GM12864 (cell line): ENCODE results near the gene LGI2.
"Not testable (repeated sequence)": the region's sequence is repeated elsewhere in the genome, so short reads cannot be mapped to it uniquely, and the experiment has no call there.

Source experiments
- DNase-seq: peaks from one replicate; pipeline ENCODE4 v3.0.0-alpha.2; 2011; ENCODE audit warnings: low read depth
- H3K4me3 ChIP-seq: 2 replicates; pipeline ENCODE4 v1.5.1; 2011; ENCODE audit warnings: mild to moderate bottlenecking, low read depth, low read length, control low read depth
- CTCF ChIP-seq: IDR thresholded peaks from 2 replicates; pipeline ENCODE4 v1.5.1; 2011; ENCODE audit warnings: low read depth, mild to moderate bottlenecking, moderate library complexity, low read length, control low read depth, inconsistent platforms; ENCODE audit errors: missing control alignments

The LGI2 gene

GRCh38 chr4:25061602-25062001 lies 30.9 kb upstream of the LGI2 start:
- TF ChIP-seq CTCF = no peak

DNA sequence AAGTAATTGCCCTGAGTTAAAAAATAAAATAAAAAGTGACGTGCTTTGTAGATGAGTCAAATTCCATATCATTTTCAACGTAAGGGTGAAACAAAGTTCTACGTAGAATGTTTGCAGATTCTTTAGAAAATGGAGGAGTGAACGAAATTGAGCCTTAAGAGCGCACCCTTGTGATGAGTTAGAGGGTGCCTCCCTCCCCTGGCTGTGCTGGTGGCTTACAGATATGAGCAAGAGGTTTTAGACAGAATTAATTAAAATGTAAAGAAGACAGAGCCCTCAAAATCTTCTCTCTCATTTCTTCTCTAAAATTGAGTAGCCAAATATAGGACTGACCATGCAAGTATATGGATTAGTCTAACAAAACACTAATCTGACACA lies 30.2 kb upstream of the LGI2 start:
- TF ChIP-seq CTCF = no peak
- no peak overlapping the region for H3K4me3 ChIP-seq
- DNase-seq = no peak

More at GRCh38 chr4:25061602-25062001, 30.9 kb upstream of the LGI2 start:
- H3K4me3 ChIP-seq = no peak overlapping the region
- DNase-seq = no peak

DNA sequence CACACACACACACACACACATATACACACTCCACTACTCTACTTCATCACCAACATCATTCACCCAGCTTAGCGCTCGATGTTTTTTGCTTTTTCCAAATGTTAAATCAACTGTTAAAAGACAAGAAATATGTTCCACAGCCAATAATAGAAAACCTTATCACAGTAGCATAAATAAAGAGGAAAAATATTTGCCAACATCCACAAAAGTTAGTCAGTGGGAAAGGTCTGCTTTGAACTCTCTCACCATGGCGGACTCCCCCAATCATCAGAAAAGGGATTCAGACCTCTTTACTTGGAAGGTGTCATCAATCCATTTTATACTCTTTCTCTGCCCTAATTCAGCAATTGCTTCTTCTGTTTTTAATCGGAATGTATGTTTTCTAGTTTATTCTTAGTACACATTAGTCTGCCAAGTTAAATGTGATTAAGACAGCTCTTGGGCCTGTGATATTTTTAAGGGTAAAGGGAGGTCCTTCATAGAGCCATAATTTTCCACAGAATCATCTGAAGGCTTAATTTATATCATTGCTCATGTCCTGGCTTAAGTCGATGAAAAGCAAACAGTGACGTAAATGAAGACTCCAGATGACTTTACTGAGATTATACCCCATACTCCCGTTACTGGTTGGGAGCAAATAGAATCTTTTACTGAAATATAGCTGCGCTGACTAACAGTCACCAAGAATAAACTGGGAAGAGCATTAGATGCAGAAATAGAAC lies 29.7 kb upstream of the LGI2 start:
- no peak overlapping the region for H3K4me3 ChIP-seq
- TF ChIP-seq CTCF = no peak
- DNase-seq = no peak

DNA sequence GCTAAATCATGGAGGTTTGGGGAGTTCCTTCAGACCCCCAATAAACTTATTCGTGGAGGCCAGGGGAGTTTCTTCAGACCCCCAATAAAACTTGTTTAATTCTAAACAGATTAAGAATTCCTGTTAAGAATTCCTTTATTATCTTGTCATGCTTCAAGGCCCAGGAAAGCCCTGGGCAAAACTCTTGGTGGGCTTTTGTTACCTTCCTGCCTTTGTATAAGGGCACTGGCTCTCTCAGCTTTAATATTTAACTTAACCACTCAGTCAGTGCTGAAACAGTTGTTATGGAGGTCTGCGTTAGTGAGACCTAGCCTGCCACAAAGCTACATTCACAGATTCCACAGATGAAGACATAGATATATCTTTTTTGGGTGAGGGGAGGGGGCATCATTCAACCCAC lies 29.0 kb upstream of the LGI2 start:
- no peak for TF ChIP-seq CTCF
- no peak overlapping the region for H3K4me3 ChIP-seq
- no peak for DNase-seq

GRCh38 chr4:25058796-25059195 lies 28.1 kb upstream of the LGI2 start:
- no peak for DNase-seq
- no peak overlapping the region for H3K4me3 ChIP-seq
- TF ChIP-seq CTCF = no peak

DNA sequence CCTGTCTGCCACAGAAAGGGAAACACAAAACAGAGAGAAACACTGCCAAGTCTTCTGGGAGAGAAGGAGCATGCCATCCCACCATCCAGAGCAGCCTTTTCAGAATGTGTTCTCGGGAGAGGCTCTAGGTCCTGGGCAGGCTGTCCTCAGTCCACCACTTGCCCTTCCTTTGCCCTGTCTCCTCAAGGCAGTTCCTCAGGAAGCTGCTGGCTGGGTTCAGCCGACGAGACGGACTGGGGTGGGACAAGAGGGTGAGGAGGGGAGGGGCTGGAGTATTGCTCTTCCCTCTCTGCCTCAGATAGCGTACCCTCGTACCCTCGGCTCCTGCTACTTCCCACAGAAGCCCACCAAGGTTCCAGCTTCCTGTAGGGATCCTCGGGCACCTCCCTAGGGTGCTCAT lies 26.6 kb upstream of the LGI2 start:
- H3K4me3 ChIP-seq = no peak overlapping the region
- DNase-seq = no peak
- no peak for TF ChIP-seq CTCF

GRCh38 chr4:25052037-25052436 lies 21.3 kb upstream of the LGI2 start:
- not testable (repeated sequence) for H3K4me3 ChIP-seq, DNase-seq
